Thymus (tissue), 11 donors: ENCODE data around the gene SLC15A4. TPM values are rescaled to one million over a fixed set of nuclear protein-coding genes. Genes with fewer than 3 reads are reported as not detected.

Experiments used
- DNase-seq, 9 donors: peaks; one replicate each; pipeline ENCODE4 v3.0.0-alpha.2; 2013; ENCODE audit warnings: low spot score in 9 of 9, low read depth in 6 of 9, missing footprints in 1 of 9
- H3K27ac ChIP-seq, 2 donors: one replicate each; pipeline ENCODE4 v1.5.1; 2013; ENCODE audit warnings: control low read depth in 1 of 2, low read depth in 1 of 2, low read length in 1 of 2, mild to moderate bottlenecking in 1 of 2, moderate library complexity in 1 of 2
- H3K27me3 ChIP-seq, 2 donors: one replicate each; pipeline ENCODE4 v1.5.1; 2013; ENCODE audit warnings: low read length in 1 of 2; ENCODE audit not compliant: control insufficient read depth in 2 of 2, insufficient read depth in 1 of 2
- H3K36me3 ChIP-seq, 2 donors: one replicate each; pipeline ENCODE4 v1.5.1; 2013; ENCODE audit warnings: low read length in 1 of 2, mild to moderate bottlenecking in 1 of 2, moderate library complexity in 1 of 2; ENCODE audit not compliant: control insufficient read depth in 2 of 2, insufficient read depth in 2 of 2
- H3K4me1 ChIP-seq, 2 donors: one replicate each; pipeline ENCODE4 v1.5.1; 2013; ENCODE audit warnings: low read length in 2 of 2; ENCODE audit not compliant: control insufficient read depth in 2 of 2, insufficient read depth in 2 of 2
- H3K4me3 ChIP-seq, 2 donors: one replicate each; pipeline ENCODE4 v1.5.1; 2013; ENCODE audit warnings: low read length in 2 of 2, control low read depth in 1 of 2, mild to moderate bottlenecking in 1 of 2
- H3K9me3 ChIP-seq, 2 donors: one replicate each; pipeline ENCODE4 v1.5.1; 2013; ENCODE audit warnings: low read length in 1 of 2, mild to moderate bottlenecking in 1 of 2; ENCODE audit not compliant: control insufficient read depth in 2 of 2, insufficient read depth in 1 of 2
- WGBS: extraction: QIAGEN DNeasy Blood & Tissue Kit; methylation state at CpG from one replicate; pipeline ENCODE4 v1.1.7; 2013; 5-methylcytosine and 5-hydroxymethylcytosine counted together
- polyA plus RNA-seq: library from polyadenylated mRNA; stranded (reverse); fragments of 200-250 nt; gene quantifications from one replicate; pipeline ENCODE4 v1.2.3, GENCODE V29; 2013
- total RNA-seq: library from RNA; stranded (reverse); fragments of 120-200 nt; gene quantifications from one replicate; pipeline ENCODE4 v1.2.4, GENCODE V29; 2013
- donor health status: healthy.

Gene SLC15A4
- total and polyA plus RNA-seq, 2 donors: 13.4 to 24.7 TPM

- Histone ChIP-seq H3K36me3 (no peaks in the 10 kb centered on the region), H3K27ac (no peak overlapping the region), H3K4me3 (no peak overlapping the region), H3K4me1 (peaks cover 0 to 5% of the 10 kb centered on the region in 2 donors), H3K27me3 (peaks cover 0 to 2% of the 10 kb centered on the region in 2 donors), H3K9me3 (no peaks in the 10 kb centered on the region)
- WGBS: 13% methylated on average over 7 of the region's 7 CpGs
- DNase-seq: no peak
These were observed 6.7 kb upstream of the SLC15A4 start for GRCh38 chr12:128830505-128830893.

- Histone ChIP-seq H3K4me1 (peaks cover 0 to 5% of the 10 kb centered on the region in 2 donors), H3K4me3 (no peak overlapping the region), H3K36me3 (no peaks in the 10 kb centered on the region), H3K27me3 (peaks cover 0 to 2% of the 10 kb centered on the region in 2 donors), H3K27ac (peak overlapping the region; percentile 17 to 36), H3K9me3 (no peaks in the 10 kb centered on the region)
- WGBS: 41% methylated on average over 8 of the region's 8 CpGs
- no peak for DNase-seq
These were observed 6.2 kb upstream of the SLC15A4 start for GRCh38 chr12:128829861-128830504.

- DNase-seq: no peak
- H3K36me3 ChIP-seq: no peaks in the 10 kb centered on the region
- no peaks in the 10 kb centered on the region for H3K9me3 ChIP-seq
- H3K4me1 ChIP-seq: peaks cover 8 to 9% of the 10 kb centered on the region in 2 donors
- no peak overlapping the region for H3K27ac ChIP-seq
- H3K4me3 ChIP-seq: no peak overlapping the region
- WGBS: over 99% methylated on average over 2 of the region's 2 CpGs
- H3K27me3 ChIP-seq: peaks cover 0 to 2% of the 10 kb centered on the region in 2 donors
These were observed 4.0 kb upstream of the SLC15A4 start for GRCh38 chr12:128827724-128828123.

- Histone ChIP-seq H3K27ac (no peak overlapping the region), H3K4me3 (no peak overlapping the region), H3K9me3 (no peaks in the 10 kb centered on the region), H3K4me1 (peaks cover 18 to 25% of the 10 kb centered on the region in 2 donors), H3K27me3 (peaks cover 0 to 2% of the 10 kb centered on the region in 2 donors), H3K36me3 (no peaks in the 10 kb centered on the region)
- no peak for DNase-seq
- WGBS: 93% methylated on average over 4 of the region's 4 CpGs
These were observed 2.1 kb upstream of the SLC15A4 start for GRCh38 chr12:128825835-128826234.

GRCh38 chr12:128823216-128823915 lies 392 bp downstream of the SLC15A4 start:
- no peaks in the 10 kb centered on the region for H3K9me3 ChIP-seq
- peaks cover 26 to 32% of the 10 kb centered on the region in 2 donors for H3K4me1 ChIP-seq
- peak in 1 of 9 donors; percentile 24 for DNase-seq
- peak overlapping the region; percentile 54 to 89 for H3K4me3 ChIP-seq
- no peaks in the 10 kb centered on the region for H3K27me3 ChIP-seq
- WGBS: under 1% methylated on average over 88 of the region's 88 CpGs
- peak overlapping the region in 1 of 2 donors; percentile 89 for H3K27ac ChIP-seq
- H3K36me3 ChIP-seq: peaks cover 0 to 5% of the 10 kb centered on the region in 2 donors

- no peaks in the 10 kb centered on the region for H3K27me3 ChIP-seq
- H3K27ac ChIP-seq: peak overlapping the region; percentile 38 to 44
- peak in 5 of 9 donors; percentile 49 to 77 (median 57) for DNase-seq
These were observed 2.9 kb downstream of the SLC15A4 start for GRCh38 chr12:128820723-128821432.

GRCh38 chr12:128820253-128820652 lies 3.5 kb downstream of the SLC15A4 start:
- Histone ChIP-seq H3K4me1 (peaks cover 30 to 32% of the 10 kb centered on the region in 2 donors), H3K27me3 (no peaks in the 10 kb centered on the region), H3K36me3 (peaks cover 0 to 5% of the 10 kb centered on the region in 2 donors), H3K9me3 (no peaks in the 10 kb centered on the region), H3K27ac (peak overlapping the region in 1 of 2 donors; percentile 11), H3K4me3 (peak overlapping the region in 1 of 2 donors; percentile 11)
- no peak for DNase-seq
- 97% methylated on average over 6 of the region's 6 CpGs for WGBS

More at GRCh38 chr12:128820723-128821432, 2.9 kb downstream of the SLC15A4 start:
- H3K9me3 ChIP-seq: no peaks in the 10 kb centered on the region
- peak overlapping the region in 1 of 2 donors; percentile 11 for H3K4me3 ChIP-seq
- WGBS: 42% methylated on average over 7 of the region's 7 CpGs
- peaks cover 0 to 5% of the 10 kb centered on the region in 2 donors for H3K36me3 ChIP-seq
- H3K4me1 ChIP-seq: peaks cover 30 to 32% of the 10 kb centered on the region in 2 donors

GRCh38 chr12:128819293-128820144 lies 4.2 kb downstream of the SLC15A4 start:
- Histone ChIP-seq H3K36me3 (peaks cover 4 to 7% of the 10 kb centered on the region in 2 donors), H3K9me3 (no peaks in the 10 kb centered on the region), H3K27ac (no peak overlapping the region), H3K27me3 (no peaks in the 10 kb centered on the region), H3K4me1 (peaks cover 29 to 30% of the 10 kb centered on the region in 2 donors), H3K4me3 (no peak overlapping the region)
- DNase-seq: no peak
- 91% methylated on average over 16 of the region's 16 CpGs for WGBS
